ENCODE data around the gene KRTAP4-1.
"Not testable (repeated sequence)": the region's sequence is repeated elsewhere in the genome, so short reads cannot be mapped to it uniquely, and the experiment has no call there.

Gene KRTAP4-1

DNA sequence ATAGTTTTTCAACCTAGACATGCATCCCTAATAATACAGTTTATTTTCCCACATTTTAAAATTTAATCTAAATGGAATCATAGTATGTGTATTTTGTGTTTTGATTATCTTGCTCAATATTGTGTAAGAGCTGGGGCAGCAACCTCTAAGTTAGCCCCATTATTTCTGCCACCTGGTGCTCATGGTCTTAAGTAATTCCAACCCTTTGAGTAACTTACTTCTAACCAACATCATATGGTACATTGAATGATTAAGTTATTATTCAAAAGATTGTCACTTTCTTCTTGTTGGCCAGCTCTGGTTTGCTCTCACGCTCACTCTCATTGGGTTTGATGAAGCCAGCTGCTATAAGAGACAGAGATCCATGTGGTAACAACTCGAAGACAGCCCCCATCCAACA is 12.8 kb downstream of the KRTAP4-1 start:
- no peak overlapping the region for H3K4me3 ChIP-seq (ENCODE audit: control insufficient read depth, low read depth, low read length)
- TF ChIP-seq, protein P1, sequence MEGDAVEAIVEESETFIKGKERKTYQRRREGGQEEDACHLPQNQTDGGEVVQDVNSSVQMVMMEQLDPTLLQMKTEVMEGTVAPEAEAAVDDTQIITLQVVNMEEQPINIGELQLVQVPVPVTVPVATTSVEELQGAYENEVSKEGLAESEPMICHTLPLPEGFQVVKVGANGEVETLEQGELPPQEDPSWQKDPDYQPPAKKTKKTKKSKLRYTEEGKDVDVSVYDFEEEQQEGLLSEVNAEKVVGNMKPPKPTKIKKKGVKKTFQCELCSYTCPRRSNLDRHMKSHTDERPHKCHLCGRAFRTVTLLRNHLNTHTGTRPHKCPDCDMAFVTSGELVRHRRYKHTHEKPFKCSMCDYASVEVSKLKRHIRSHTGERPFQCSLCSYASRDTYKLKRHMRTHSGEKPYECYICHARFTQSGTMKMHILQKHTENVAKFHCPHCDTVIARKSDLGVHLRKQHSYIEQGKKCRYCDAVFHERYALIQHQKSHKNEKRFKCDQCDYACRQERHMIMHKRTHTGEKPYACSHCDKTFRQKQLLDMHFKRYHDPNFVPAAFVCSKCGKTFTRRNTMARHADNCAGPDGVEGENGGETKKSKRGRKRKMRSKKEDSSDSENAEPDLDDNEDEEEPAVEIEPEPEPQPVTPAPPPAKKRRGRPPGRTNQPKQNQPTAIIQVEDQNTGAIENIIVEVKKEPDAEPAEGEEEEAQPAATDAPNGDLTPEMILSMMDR (IDR thresholded peaks at IDR 0.05; ENCODE audit: control insufficient read depth, insufficient read depth, low read depth, low read length, missing control alignments): no peak
- peak; percentile 67 for DNase-seq (ENCODE audit: low read depth)

DNA sequence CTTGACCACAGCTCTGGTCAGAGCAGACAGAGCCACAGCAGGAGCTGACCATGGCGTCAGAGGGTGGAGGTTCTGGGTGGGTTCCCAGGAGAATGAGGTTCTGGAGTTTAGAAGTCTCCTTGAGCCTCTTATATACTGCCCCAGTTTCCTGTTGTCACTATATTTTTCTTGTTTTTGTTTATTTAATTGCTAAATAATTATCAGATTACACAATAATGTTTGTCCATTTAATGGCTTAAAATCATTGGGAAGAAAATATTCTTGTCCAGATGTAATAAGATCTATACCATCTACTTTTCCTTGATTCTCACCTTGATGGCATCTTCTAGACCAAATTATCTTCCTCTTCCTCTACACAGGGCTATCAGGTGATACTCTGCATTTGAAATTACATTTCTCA is 16.6 kb downstream of the KRTAP4-1 start, which contains the start of gene KRTAP4-3:
KRTAP4-3 (minus strand) TSS at position 101 of the 400 bp plus-strand sequence; CDS start at position 52, 49 bp downstream.
- no peak within 1 kb of the TSS for H3K4me3 ChIP-seq (ENCODE audit: control insufficient read depth, low read depth, low read length)
- no peak for DNase-seq (ENCODE audit: low read depth)
- TF ChIP-seq, protein P1 (IDR thresholded peaks at IDR 0.05; ENCODE audit: control insufficient read depth, insufficient read depth, low read depth, low read length, missing control alignments): no peak

DNA sequence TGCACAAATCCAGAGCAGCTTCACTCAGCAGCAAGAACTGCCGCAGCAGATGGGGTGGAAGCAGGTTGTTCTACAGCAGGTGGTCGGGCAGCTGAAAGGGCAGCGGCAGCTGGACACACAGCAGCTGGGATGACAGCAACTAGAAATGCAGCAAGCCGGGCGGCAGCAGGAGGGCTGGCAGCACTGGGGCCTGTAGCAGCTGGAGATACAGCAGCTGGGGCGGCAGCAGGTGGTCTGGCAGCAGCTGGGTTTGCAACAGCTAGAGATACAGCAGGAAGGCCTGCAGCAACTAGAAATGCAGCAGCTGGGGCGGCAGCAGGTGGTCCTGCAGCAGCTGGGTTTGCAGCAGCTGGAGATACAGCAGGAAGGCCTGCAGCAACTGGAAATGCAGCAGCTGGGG is 17.1 kb downstream of the KRTAP4-1 start:
- no peak overlapping the region for H3K4me3 ChIP-seq (ENCODE audit: control insufficient read depth, low read depth, low read length)
- DNase-seq (ENCODE audit: low read depth): no peak
- TF ChIP-seq, protein P1 (IDR thresholded peaks at IDR 0.05; ENCODE audit: control insufficient read depth, insufficient read depth, low read depth, low read length, missing control alignments): no peak

DNA sequence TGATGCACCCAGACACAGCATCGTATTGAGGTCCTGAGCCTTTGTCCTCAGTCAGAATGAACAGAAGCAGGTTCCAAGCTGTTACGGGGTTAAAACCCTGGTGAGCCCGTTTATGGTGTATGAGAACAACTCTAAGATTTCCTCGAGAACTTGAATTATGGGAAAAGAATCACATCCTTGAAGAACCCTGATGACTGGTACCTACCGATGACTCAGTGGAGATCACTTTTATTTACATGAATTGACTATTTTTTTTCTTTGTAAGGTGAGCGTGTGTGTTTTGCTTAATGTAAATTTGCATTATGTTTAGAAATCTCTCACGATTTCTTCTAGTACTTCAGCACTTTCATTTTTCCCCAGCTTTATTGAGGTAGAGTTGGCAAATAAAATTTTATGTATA is 20.9 kb downstream of the KRTAP4-1 start:
- TF ChIP-seq, protein P1 (IDR thresholded peaks at IDR 0.05; ENCODE audit: control insufficient read depth, insufficient read depth, low read depth, low read length, missing control alignments): no peak
- no peak overlapping the region for H3K4me3 ChIP-seq (ENCODE audit: control insufficient read depth, low read depth, low read length)
- no peak for DNase-seq (ENCODE audit: low read depth)

DNA sequence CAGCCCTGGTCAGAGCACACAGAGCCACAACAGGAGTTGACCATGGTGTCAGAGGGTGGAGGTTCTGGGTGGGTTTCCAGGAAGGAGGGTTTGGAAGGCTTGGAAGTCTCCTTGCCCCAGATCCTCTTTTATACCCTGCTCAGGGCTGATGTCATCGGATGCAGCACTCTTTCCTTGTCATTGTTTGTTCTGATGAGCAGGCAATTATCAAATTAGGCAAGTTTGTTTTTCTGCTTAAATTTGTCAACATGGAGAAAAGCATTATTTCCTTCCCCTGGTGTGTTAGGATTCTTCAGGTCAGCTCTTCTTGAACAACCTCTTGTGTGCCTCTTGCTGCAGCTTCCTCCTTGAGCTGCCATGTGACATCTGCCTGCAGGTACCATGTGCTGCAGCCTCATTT is 24.1 kb downstream of the KRTAP4-1 start, which contains the start of gene KRTAP4-4:
KRTAP4-4 (minus strand) TSS at position 101 of the 400 bp plus-strand sequence; CDS start at position 44, 57 bp downstream.
- no peak within 1 kb of the TSS for H3K4me3 ChIP-seq (ENCODE audit: control insufficient read depth, low read depth, low read length)
- TF ChIP-seq, protein P1 (IDR thresholded peaks at IDR 0.05; ENCODE audit: control insufficient read depth, insufficient read depth, low read depth, low read length, missing control alignments): no peak
- no peak for DNase-seq (ENCODE audit: low read depth)

DNA sequence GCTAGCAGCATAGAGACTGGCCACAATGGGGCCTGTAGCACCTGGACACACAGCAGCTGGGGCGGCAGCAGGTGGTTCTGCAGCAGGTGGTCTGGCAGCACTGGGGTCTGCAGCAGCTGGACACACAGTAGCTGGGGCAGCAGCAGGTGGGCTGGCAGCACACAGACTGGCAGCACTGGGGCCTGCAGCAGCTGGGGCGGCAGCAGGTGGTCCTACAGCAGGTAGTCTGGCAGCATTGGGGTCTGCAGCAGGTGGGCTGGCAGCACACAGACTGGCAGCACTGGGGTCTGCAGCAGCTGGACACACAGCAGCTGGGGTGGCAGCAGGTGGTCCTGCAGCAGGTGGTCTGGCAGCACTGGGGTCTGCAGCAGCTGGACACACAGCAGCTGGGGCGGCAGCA is 24.5 kb downstream of the KRTAP4-1 start:
- DNase-seq (ENCODE audit: low read depth); H3K4me3 ChIP-seq (ENCODE audit: control insufficient read depth, low read depth, low read length): not testable (repeated sequence)

DNA sequence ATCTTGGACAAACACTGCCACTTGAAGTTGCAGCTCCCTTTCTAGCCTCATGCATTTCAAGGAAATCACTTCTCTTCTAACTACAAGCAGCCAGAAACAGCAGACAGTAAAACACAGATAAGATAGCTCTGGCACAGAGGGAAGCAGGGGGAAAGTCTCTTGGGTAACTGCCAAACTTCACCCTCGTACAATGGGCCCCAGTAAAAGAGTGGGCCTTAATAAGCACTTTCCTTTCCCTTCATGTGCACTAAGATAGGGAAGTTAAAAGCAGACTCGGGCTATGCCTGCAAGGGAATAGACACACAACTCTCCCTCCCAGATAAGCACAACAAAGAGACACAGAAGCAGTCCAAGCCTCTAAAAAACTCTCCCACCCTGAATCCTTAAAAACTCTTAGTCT is 30.9 kb downstream of the KRTAP4-1 start:
- no peak overlapping the region for H3K4me3 ChIP-seq (ENCODE audit: control insufficient read depth, low read depth, low read length)
- no peak for DNase-seq (ENCODE audit: low read depth)
- TF ChIP-seq, protein P1 (IDR thresholded peaks at IDR 0.05; ENCODE audit: control insufficient read depth, insufficient read depth, low read depth, low read length, missing control alignments): no peak
